ENCODE data around the gene APOA4. TPM values are rescaled to one million over a fixed set of nuclear protein-coding genes. Genes with fewer than 3 reads are reported as not detected.

APOA4 gene
- total RNA-seq, 2 donors from 2014 or later, result 0.35 to 0.38 TPM

GRCh38 chr11:116788975-116789374 lies 34.1 kb downstream of the APOA4 start:
- peak overlapping the region; percentile 95 for H3K4me3 Mint-ChIP-seq
- H3K36me3 ChIP-seq (ENCODE audit: control insufficient read depth, insufficient read depth, low read length), result peaks cover 27% of the 10 kb centered on the region
- peaks cover 20% of the 10 kb centered on the region for H3K4me1 Mint-ChIP-seq
- no peak for TF ChIP-seq CTCF (conservative IDR thresholded peaks at IDR 0.05)
- peak; percentile 48 for DNase-seq
- H3K4me3 ChIP-seq (ENCODE audit: low read length), result peak overlapping the region; percentile 93
- no peak overlapping the region for H3K27ac ChIP-seq (ENCODE audit: low read depth, low read length)
- 93 to 95% methylated on average over 2 to 3 of the region's 4 CpGs for WGBS, 2 experiments (ENCODE audit: insufficient coverage in 1 of 2, insufficient read length in 1 of 2)
- no peak overlapping the region for H3K27ac Mint-ChIP-seq
- H3K27me3 ChIP-seq (ENCODE audit: control insufficient read depth, insufficient read depth, low read length, poor library complexity, severe bottlenecking), result peaks cover 6% of the 10 kb centered on the region
- peaks cover 32% of the 10 kb centered on the region for H3K36me3 Mint-ChIP-seq (ENCODE audit: low read depth)
- H3K9ac ChIP-seq (ENCODE audit: extremely low read depth, low read length, poor library complexity, severe bottlenecking), result no peak overlapping the region
- H3K9me3 ChIP-seq (ENCODE audit: control insufficient read depth, low read length), result no peaks in the 10 kb centered on the region
- peaks cover 5% of the 10 kb centered on the region for H3K4me1 ChIP-seq (ENCODE audit: control insufficient read depth, insufficient read depth, low read length)
- H3K9me3 Mint-ChIP-seq, result no peaks in the 10 kb centered on the region
- peaks cover 27% of the 10 kb centered on the region for H3K27me3 Mint-ChIP-seq (ENCODE audit: insufficient read depth)

- 60 to 82% methylated on average over 1 to 4 of the region's 4 CpGs for WGBS, 2 experiments (ENCODE audit: insufficient coverage in 1 of 2, insufficient read length in 1 of 2)
- H3K27ac ChIP-seq (ENCODE audit: low read depth, low read length), result no peak overlapping the region
- H3K27me3 ChIP-seq (ENCODE audit: control insufficient read depth, insufficient read depth, low read length, poor library complexity, severe bottlenecking), result peaks cover 6% of the 10 kb centered on the region
- peak overlapping the region; percentile 66 for H3K9ac ChIP-seq (ENCODE audit: extremely low read depth, low read length, poor library complexity, severe bottlenecking)
- H3K4me1 Mint-ChIP-seq, result peaks cover 20% of the 10 kb centered on the region
- H3K4me3 ChIP-seq (ENCODE audit: low read length), result peak overlapping the region; percentile 93
- no peaks in the 10 kb centered on the region for H3K9me3 Mint-ChIP-seq
- H3K36me3 Mint-ChIP-seq (ENCODE audit: low read depth), result peaks cover 35% of the 10 kb centered on the region
- H3K27ac Mint-ChIP-seq, result peak overlapping the region; percentile 97
- H3K9me3 ChIP-seq (ENCODE audit: control insufficient read depth, low read length), result no peaks in the 10 kb centered on the region
- no peak for DNase-seq
- peaks cover 27% of the 10 kb centered on the region for H3K27me3 Mint-ChIP-seq (ENCODE audit: insufficient read depth)
- peaks cover 32% of the 10 kb centered on the region for H3K36me3 ChIP-seq (ENCODE audit: control insufficient read depth, insufficient read depth, low read length)
- H3K4me3 Mint-ChIP-seq, result peak overlapping the region; percentile 95
- no peak for TF ChIP-seq CTCF (conservative IDR thresholded peaks at IDR 0.05)
- H3K4me1 ChIP-seq (ENCODE audit: control insufficient read depth, insufficient read depth, low read length), result peaks cover 5% of the 10 kb centered on the region
These were observed 34.6 kb downstream of the APOA4 start for GRCh38 chr11:116788534-116788933.

GRCh38 chr11:116787786-116788486 lies 35.2 kb downstream of the APOA4 start, which contains the start of gene ZPR1:
TSS of gene ZPR1 (minus strand) at chr11:116788023. CDS start at chr11:116787990, 33 bp downstream.
- Histone ChIP-seq H3K4me3 (ENCODE audit: low read length) (peak within 1 kb of the TSS; percentile 93), H3K27me3 (ENCODE audit: control insufficient read depth, insufficient read depth, low read length, poor library complexity, severe bottlenecking) (peaks cover 6% of the 10 kb centered on the region), H3K36me3 (ENCODE audit: control insufficient read depth, insufficient read depth, low read length) (peaks cover 38% of the 10 kb centered on the region), H3K27ac (ENCODE audit: low read depth, low read length) (peak within 1 kb of the TSS; percentile 58), H3K9ac (ENCODE audit: extremely low read depth, low read length, poor library complexity, severe bottlenecking) (peak within 1 kb of the TSS; percentile 66), H3K9me3 (ENCODE audit: control insufficient read depth, low read length) (no peaks in the 10 kb centered on the region), H3K4me1 (ENCODE audit: control insufficient read depth, insufficient read depth, low read length) (peaks cover 5% of the 10 kb centered on the region)
- WGBS, 2 experiments (ENCODE audit: insufficient coverage in 1 of 2, insufficient read length in 1 of 2), result 1% methylated on average over 21 to 56 of the region's 56 CpGs
- Mint-ChIP-seq H3K36me3 (ENCODE audit: low read depth) (peaks cover 41% of the 10 kb centered on the region), H3K4me1 (peaks cover 19% of the 10 kb centered on the region), H3K27ac (peak within 1 kb of the TSS; percentile 97), H3K4me3 (peak within 1 kb of the TSS; percentile 95), H3K9me3 (no peaks in the 10 kb centered on the region), H3K27me3 (ENCODE audit: insufficient read depth) (peaks cover 27% of the 10 kb centered on the region)
- no peak for TF ChIP-seq CTCF (conservative IDR thresholded peaks at IDR 0.05)
- DNase-seq, result peak; percentile 88
